HepG2 (cell line): ENCODE results near the gene ATP6V0D1. TPM values are rescaled to one million over a fixed set of nuclear protein-coding genes. Genes with fewer than 3 reads are reported as not detected.

Source experiments
- BCLAF1 ChIP-seq: fragments of 450-650 bp; IDR thresholded peaks from 2 replicates; pipeline ENCODE4 v1.6.1; 2017; ENCODE audit warnings: mild to moderate bottlenecking
- CREBL2 ChIP-seq: sonication (generic); formaldehyde crosslinking; IDR thresholded peaks from 2 replicates; pipeline ENCODE4 v1.8.1; 2023; ENCODE audit warnings: missing genetic modification reagents, mild to moderate bottlenecking, borderline replicate concordance
- CSRNP1 ChIP-seq: sonication (generic); formaldehyde crosslinking; IDR thresholded peaks from 2 replicates; pipeline ENCODE4 v1.8.1; 2023; ENCODE audit warnings: mild to moderate bottlenecking, missing genetic modification reagents
- DNMT1 ChIP-seq: sonication (generic); formaldehyde crosslinking; IDR thresholded peaks from 2 replicates; pipeline ENCODE4 v1.5.1; 2020; ENCODE audit warnings: mild to moderate bottlenecking, missing genetic modification reagents
- DZIP1 ChIP-seq: sonication (generic); formaldehyde crosslinking; IDR thresholded peaks from 2 replicates; pipeline ENCODE4 v1.5.0; 2020; ENCODE audit warnings: mild to moderate bottlenecking, missing genetic modification reagents
- ESRRA ChIP-seq: sonication (generic); formaldehyde crosslinking; IDR thresholded peaks from 2 replicates; pipeline ENCODE4 v1.5.1; 2020; ENCODE audit warnings: mild to moderate bottlenecking, low read depth, missing genetic modification reagents
- NCOR1 ChIP-seq: fragments of 200-600 bp; sonication (generic); IDR thresholded peaks from 2 replicates; pipeline ENCODE4 v1.7.0; 2017; ENCODE audit warnings: antibody characterized with exemption, low read length, borderline replicate concordance
- SIX4 ChIP-seq: sonication (generic); formaldehyde crosslinking; IDR thresholded peaks from 2 replicates; pipeline ENCODE4 v1.4.0; 2020; ENCODE audit warnings: missing genetic modification reagents
- SRY ChIP-seq: sonication (generic); formaldehyde crosslinking; IDR thresholded peaks from 2 replicates; pipeline ENCODE4 v1.8.0; 2022; ENCODE audit warnings: mild to moderate bottlenecking, missing genetic modification reagents
- TRIM22 ChIP-seq: fragments of 450-650 bp; IDR thresholded peaks from 2 replicates; pipeline ENCODE4 v1.6.1; 2017
- ZBTB25 ChIP-seq: IDR thresholded peaks from 2 replicates; pipeline ENCODE4 v1.6.1; 2018; ENCODE audit warnings: missing genetic modification reagents
- ZKSCAN5 ChIP-seq: sonication (generic); formaldehyde crosslinking; IDR thresholded peaks from 2 replicates; pipeline ENCODE4 v1.5.1; 2020; ENCODE audit warnings: mild to moderate bottlenecking, missing genetic modification reagents
- ZMAT5 ChIP-seq: sonication (generic); formaldehyde crosslinking; IDR thresholded peaks from 2 replicates; pipeline ENCODE4 v1.5.0; 2020; ENCODE audit warnings: mild to moderate bottlenecking, low read depth, missing genetic modification reagents, borderline replicate concordance
- ZNF607 ChIP-seq: sonication (generic); formaldehyde crosslinking; IDR thresholded peaks from 2 replicates; pipeline ENCODE4 v1.5.1; 2020; ENCODE audit warnings: missing genetic modification reagents, mild to moderate bottlenecking, borderline replicate concordance
- ZNF772 ChIP-seq: sonication (generic); formaldehyde crosslinking; IDR thresholded peaks from 2 replicates; pipeline ENCODE4 v1.5.0; 2020; ENCODE audit warnings: mild to moderate bottlenecking, missing genetic modification reagents
- ZNF776 ChIP-seq: sonication (generic); formaldehyde crosslinking; IDR thresholded peaks from 2 replicates; pipeline ENCODE4 v1.4.0; 2020; ENCODE audit warnings: mild to moderate bottlenecking, missing genetic modification reagents
- ZNF781 ChIP-seq: sonication (generic); formaldehyde crosslinking; IDR thresholded peaks from 2 replicates; pipeline ENCODE4 v1.5.1; 2020; ENCODE audit warnings: borderline replicate concordance, mild to moderate bottlenecking, missing genetic modification reagents; ENCODE audit errors: not compliant biosample characterization
- ZSCAN22 ChIP-seq: sonication (generic); formaldehyde crosslinking; IDR thresholded peaks from 2 replicates; pipeline ENCODE4 v1.4.0; 2020; ENCODE audit warnings: mild to moderate bottlenecking, missing genetic modification reagents
- polyA plus RNA-seq, 8 experiments: library from polyadenylated mRNA; depleted of rRNA in 3 of 8; stranded (reverse) in 7 of 8; unstranded in 1 of 8; fragments of >200 nt; fragmentation: Illumina TruSeq in 4 of 8; extraction: Trizol in 4 of 8; gene quantifications; 2 replicates each; pipeline versions ENCODE4 v1.2.1 to v1.2.3, GENCODE V29; 2011 to 2016; ENCODE audit warnings: low read depth in 4 of 8, missing spikeins in 1 of 8, mixed read lengths in 1 of 8; ENCODE audit not compliant: insufficient read depth in 1 of 8
- total RNA-seq, 5 experiments: library from RNA; depleted of rRNA; stranded (reverse); fragments of >200 nt; fragmentation: Illumina TruSeq; extraction: Trizol; gene quantifications; 2 replicates each; pipeline ENCODE4 v1.2.3, GENCODE V29; 2016; ENCODE audit warnings: low read depth in 1 of 5

Gene ATP6V0D1
- total and polyA plus RNA-seq, 2 of the 13 experiments (the other 11 are each of a cell fraction or from before 2014, with no cell fraction given), result 51.1 to 61.3 TPM

GRCh38 chr16:67430504-67430976 is 50.4 kb downstream of the ATP6V0D1 start (continued):
- TF ChIP-seq CSRNP1 (CRISPR knock-in tag), result peak; percentile 96; the same call in 1 of the 2 replicates
- TF ChIP-seq ZKSCAN5 (CRISPR knock-in tag), result no peak
- TF ChIP-seq SRY (CRISPR knock-in tag), result peak; percentile 86; the same call in 1 of the 2 replicates
- TF ChIP-seq NCOR1, result no peak
- TF ChIP-seq CREBL2 (CRISPR knock-in tag), result 0 out of 2 replicates have a peak, but pooled peaks have one; percentile 31
- peak; percentile 35; the same call in 1 of the 2 replicates for TF ChIP-seq ZBTB25
- no peak; the same call in 1 of the 2 replicates for TF ChIP-seq ZNF607 (CRISPR knock-in tag)
- TF ChIP-seq DNMT1 (CRISPR knock-in tag), result peak; percentile 90; the same call in 1 of the 2 replicates
- no peak for TF ChIP-seq ZSCAN22
- no peak for TF ChIP-seq BCLAF1
- TF ChIP-seq TRIM22, result no peak
- no peak for TF ChIP-seq SIX4
- TF ChIP-seq ESRRA, result peak; percentile 67; the same call in 1 of the 2 replicates
- TF ChIP-seq DZIP1 (CRISPR knock-in tag), result peak; percentile 78; the same call in 1 of the 2 replicates
- peak; percentile 95; the same call in 1 of the 2 replicates for TF ChIP-seq ZNF776 (CRISPR knock-in tag)
- TF ChIP-seq ZMAT5 (CRISPR knock-in tag), result no peak; the same call in 1 of the 2 replicates
- TF ChIP-seq ZNF772, result peak; percentile 81; the same call in 1 of the 2 replicates
- TF ChIP-seq ZNF781 (CRISPR knock-in tag), result no peak
